K562 (cell line): ENCODE data around the gene CAMK2D. TPM values are rescaled to one million over a fixed set of nuclear protein-coding genes. Genes with fewer than 3 reads are reported as not detected.

Experiments
- CREB5 ChIP-seq: fragments of 250-450 bp; sonication (Bioruptor Pico); IDR thresholded peaks from 2 replicates; pipeline ENCODE4 v1.5.0; 2020; ENCODE audit warnings: mild to moderate bottlenecking
- CUX1 ChIP-seq: fragments of 200-800 bp; sonication (Bioruptor generic); IDR thresholded peaks from 2 replicates; pipeline ENCODE4 v1.6.1; 2016; ENCODE audit warnings: missing genetic modification characterization, missing compliant biosample characterization
- KDM4B ChIP-seq, 2 experiments: fragments of 450-650 bp in 1 of 2; sonication (generic) in 1 of 2; IDR thresholded peaks; 2 replicates each; pipeline ENCODE4 v1.6.1; 2016 to 2017; ENCODE audit warnings: borderline replicate concordance in 2 of 2, antibody characterized with exemption in 1 of 2, low read depth in 1 of 2, mild to moderate bottlenecking in 1 of 2
- STAG1 ChIP-seq: sonication (generic); formaldehyde crosslinking; IDR thresholded peaks from 2 replicates; pipeline ENCODE4 v1.5.0; 2020; ENCODE audit warnings: missing genetic modification reagents, borderline replicate concordance
- TAF7 ChIP-seq: fragments of 450-650 bp; IDR thresholded peaks from 2 replicates; pipeline ENCODE4 v1.6.1; 2016; ENCODE audit warnings: missing genetic modification characterization, missing compliant biosample characterization
- TAL1 ChIP-seq: fragments of 450-650 bp; IDR thresholded peaks from 2 replicates; pipeline ENCODE4 v1.6.1; 2016; ENCODE audit warnings: mild to moderate bottlenecking
- ZNF175 ChIP-seq: fragments of 200-800 bp; sonication (Bioruptor generic); IDR thresholded peaks from 2 replicates; pipeline ENCODE4 v1.6.1; 2016; ENCODE audit warnings: low read depth, mild to moderate bottlenecking, missing genetic modification characterization, missing compliant biosample characterization
- ZNF707 ChIP-seq: fragments of 250-450 bp; sonication (Bioruptor Pico); conservative IDR thresholded peaks from 2 replicates; pipeline ENCODE4 v1.8.0; 2022; ENCODE audit warnings: inconsistent platforms, mild to moderate bottlenecking, moderate library complexity
- polyA plus RNA-seq, 8 experiments: library from polyadenylated mRNA; depleted of rRNA in 4 of 8; stranded (reverse) in 5 of 8; unstranded in 3 of 8; fragments of >200 nt; fragmentation: Nextera tagmentation in 2 of 8; fragmentation: Illumina TruSeq in 1 of 8; extraction: Ambion mirVana in 2 of 8; extraction: Trizol in 1 of 8; gene quantifications; 2 replicates each; pipeline versions ENCODE4 v1.2.1 to v1.2.3, GENCODE V29; 2011 to 2014; ENCODE audit warnings: inconsistent platforms in 1 of 8, missing spikeins in 1 of 8
- total RNA-seq, 7 experiments: library from RNA; depleted of rRNA in 6 of 7; stranded (reverse); fragments of >200 nt in 6 of 7; fragmentation: Illumina TruSeq in 2 of 7; extraction: Trizol in 2 of 7; gene quantifications; 2 replicates each; pipeline versions ENCODE4 v1.2.1 to v1.2.3, GENCODE V29; 2011 to 2021; ENCODE audit warnings: low replicate concordance in 1 of 7

CAMK2D gene
- total and polyA plus RNA-seq, 9 of the 15 experiments (the other 6 are each of a cell fraction or from before 2014, with no cell fraction given) = 0.01 to 0.33 (median 0.04) TPM; not detected in 2

- TF ChIP-seq CREB5 (no peak), ZNF175 (CRISPR knock-in tag) (no peak), ZNF707 (no peak), TAF7 (tag) (no peak), KDM4B (IDR thresholded peaks at IDR 0.05; ENCODE audit: borderline replicate concordance in 2 of 2, low read depth in 1 of 2) (no peak), CUX1 (CRISPR knock-in tag) (no peak), TAL1 (no peak), STAG1 (CRISPR knock-in tag) (no peak)
Observed at GRCh38 chr4:113505044-113505443, 256.5 kb downstream of the CAMK2D start (continued).
